Measurements from ENCODE around the gene PNPLA8.
"Not testable (repeated sequence)": the region's sequence is repeated elsewhere in the genome, so short reads cannot be mapped to it uniquely, and the experiment has no call there.

Gene PNPLA8

DNA sequence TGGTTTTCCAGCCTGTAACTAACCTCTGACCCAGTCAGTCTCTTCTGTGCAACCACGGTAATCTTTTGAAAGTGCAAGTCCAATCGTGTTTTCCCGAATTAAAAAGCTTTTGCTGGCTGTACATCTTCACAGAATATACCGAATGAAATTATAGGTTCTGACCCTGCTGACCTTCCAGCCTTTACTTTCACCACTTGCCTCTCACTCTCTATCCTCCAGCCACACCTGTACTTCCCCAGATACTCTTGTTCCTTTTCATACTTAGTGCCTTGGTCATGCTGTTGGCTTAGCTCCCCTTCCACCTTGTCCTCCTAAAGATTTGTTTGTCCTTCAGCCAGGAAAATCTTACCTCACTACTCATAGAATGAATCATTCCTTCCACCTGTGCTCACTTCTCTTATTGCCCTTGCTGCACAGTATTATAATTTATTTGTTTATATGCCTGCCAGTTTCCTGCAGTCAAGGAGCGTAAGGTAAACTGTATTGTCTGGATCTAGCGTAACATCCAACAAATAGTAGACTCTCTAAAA lies 2.3 kb upstream of the PNPLA8 start:
- DNase-seq (ENCODE audit: low read depth): no peak

DNA sequence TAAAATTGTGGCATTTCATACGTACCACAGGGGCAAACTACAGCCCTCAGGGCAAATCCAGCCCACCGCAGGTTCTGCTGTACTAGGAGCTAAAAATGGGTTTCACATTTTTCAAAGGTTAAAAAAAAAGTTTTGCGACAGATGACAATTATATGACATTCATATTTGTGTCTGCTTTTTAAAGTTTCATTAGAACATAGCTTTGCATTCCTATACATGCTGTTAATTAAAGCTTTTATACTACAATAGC lies 758 bp upstream of the PNPLA8 start:
- no peak for DNase-seq (ENCODE audit: low read depth)

DNA sequence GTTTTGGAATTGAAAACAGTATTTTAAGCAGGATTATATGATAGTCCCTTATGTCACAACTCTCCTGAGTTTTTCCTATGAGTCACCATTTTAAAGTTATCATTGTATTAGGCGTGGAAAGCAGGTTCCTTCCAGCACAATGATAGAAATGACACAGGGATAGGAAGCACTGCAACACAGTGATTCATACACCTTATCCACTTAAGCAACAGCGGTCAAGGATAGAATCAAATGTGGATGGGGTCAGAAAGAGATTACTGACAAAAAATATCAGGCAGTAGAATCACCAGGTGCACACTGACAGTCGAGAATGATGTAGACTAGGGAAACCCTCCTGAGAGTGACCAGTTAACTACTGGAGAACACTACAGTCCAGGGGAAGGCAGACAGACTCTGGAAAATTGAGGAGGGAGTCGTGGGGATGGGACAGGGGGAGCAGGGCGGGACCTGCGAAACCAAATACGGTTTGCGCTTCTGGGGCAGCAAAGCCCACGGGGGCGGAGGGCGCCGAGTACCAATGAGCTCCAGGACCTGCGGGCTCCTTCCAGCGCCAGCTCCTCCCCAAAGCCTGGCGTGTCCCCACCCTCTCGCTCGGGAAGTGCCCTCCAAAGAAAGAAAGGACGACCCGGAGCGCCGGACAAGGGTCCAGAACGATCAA lies 479 bp downstream of the PNPLA8 start:
- DNase-seq (ENCODE audit: low read depth): peak; percentile 54

DNA sequence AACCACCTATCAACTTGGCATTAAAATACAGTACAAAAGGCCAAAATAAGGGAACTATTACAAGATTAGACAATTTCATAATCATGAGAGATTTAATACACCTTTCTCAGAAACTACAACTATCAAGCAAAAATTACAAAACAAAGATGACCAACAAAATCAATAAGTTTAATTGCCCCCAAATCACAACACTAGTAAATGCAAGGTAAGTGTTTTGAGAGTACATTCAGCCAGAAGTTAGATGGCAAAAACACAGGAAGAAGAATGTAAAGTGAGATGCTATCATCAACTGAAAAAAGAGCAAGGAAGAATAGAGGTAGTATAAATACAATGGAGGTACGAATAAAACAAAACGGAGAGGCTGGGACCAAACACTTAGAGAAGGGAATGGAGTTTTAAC lies 3.2 kb downstream of the PNPLA8 start:
- DNase-seq (ENCODE audit: low read depth): no peak

DNA sequence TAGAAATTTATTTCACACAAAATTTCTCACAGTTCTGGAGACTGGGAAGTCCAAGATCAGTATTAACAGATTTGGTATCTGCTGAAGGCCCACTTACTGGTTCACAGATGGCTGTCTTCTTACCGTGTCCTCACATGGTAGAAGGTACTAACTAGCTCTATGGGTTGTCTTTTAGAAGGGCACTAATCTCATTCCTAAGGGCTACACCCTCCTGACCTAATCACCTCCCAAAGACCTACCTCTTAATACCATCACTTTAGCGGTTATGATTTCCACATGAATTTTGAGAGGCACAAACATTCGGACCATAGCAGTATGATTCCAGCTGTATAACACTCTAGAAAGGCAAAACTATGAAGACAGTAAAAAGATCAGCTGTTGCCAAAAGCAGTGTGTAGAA lies 8.0 kb downstream of the PNPLA8 start:
- DNase-seq (ENCODE audit: low read depth): no peak

DNA sequence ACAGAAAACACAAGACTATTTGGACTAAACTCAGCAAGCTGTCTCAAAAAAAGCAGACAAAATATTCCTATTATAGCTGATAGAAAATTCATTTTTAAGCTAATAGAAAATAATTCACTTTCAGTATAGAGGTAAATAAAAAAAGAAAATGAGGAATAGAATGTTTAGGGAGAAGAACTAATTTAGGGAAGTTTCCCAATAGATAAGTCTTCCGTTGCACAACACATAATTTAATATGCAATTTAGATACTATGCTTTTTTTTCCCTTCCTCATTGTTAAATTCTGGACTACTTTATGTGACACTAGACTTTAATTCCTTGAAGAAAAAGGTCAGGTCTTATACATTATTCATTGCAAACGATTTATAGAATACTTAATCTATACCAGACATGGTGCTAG lies 10.3 kb downstream of the PNPLA8 start:
- DNase-seq (ENCODE audit: low read depth): no peak

DNA sequence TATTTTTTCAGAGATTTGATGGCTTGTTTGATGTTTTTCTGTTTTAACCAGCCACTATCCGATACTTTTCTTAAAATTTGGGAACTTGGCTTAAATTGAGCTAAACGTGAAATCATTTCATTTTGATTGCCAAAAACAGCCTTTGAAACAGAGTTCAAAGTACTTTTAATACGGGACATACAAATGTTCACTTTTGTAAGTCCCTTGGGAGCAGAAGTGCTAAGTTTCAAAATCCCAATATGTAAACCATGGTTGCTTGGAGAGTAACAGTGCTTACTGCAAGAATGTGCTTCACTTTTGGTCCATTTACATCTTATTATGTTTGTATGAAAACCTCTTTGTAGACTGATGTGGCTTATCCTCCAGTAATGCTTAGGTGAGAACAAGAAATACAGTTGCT lies 10.9 kb downstream of the PNPLA8 start:
- DNase-seq (ENCODE audit: low read depth): no peak

DNA sequence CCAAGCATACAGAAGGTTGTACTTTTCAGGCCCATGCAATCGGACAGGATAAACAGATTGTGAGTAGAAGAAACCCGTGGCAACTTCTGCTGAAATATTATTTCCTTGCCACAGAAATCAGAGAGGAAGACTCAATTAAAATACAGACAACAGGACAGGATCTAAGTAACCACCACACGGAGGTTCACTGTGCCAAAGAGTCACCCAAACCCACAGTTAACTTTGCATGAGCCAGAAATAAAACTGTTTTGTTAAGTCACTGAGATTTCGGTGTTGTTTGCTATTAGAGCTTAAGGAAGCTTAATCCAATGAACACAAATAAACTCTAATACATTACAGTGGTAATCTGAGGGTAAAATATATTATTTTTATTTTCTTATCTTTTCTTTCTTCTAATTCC lies 14.0 kb downstream of the PNPLA8 start:
- no peak for DNase-seq (ENCODE audit: low read depth)

DNA sequence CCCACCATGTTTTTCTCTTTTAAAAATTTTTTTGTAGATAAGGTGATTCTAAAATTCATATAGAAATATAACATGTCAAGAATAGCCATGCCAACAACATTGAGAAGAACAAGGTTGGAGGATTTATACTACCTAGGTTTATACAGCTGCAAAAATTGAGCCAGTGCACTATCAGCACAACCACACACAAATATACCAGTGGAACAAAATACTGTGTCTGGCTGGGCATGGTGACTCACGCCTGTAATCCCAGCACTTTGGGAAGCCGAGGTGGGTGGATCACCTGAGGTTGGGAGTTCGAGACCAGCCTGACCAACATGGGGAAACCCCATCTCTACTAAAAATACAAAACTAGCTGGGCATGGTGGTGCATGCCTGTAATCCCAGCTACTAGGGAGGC lies 21.4 kb downstream of the PNPLA8 start:
- DNase-seq (ENCODE audit: low read depth): not testable (repeated sequence)

DNA sequence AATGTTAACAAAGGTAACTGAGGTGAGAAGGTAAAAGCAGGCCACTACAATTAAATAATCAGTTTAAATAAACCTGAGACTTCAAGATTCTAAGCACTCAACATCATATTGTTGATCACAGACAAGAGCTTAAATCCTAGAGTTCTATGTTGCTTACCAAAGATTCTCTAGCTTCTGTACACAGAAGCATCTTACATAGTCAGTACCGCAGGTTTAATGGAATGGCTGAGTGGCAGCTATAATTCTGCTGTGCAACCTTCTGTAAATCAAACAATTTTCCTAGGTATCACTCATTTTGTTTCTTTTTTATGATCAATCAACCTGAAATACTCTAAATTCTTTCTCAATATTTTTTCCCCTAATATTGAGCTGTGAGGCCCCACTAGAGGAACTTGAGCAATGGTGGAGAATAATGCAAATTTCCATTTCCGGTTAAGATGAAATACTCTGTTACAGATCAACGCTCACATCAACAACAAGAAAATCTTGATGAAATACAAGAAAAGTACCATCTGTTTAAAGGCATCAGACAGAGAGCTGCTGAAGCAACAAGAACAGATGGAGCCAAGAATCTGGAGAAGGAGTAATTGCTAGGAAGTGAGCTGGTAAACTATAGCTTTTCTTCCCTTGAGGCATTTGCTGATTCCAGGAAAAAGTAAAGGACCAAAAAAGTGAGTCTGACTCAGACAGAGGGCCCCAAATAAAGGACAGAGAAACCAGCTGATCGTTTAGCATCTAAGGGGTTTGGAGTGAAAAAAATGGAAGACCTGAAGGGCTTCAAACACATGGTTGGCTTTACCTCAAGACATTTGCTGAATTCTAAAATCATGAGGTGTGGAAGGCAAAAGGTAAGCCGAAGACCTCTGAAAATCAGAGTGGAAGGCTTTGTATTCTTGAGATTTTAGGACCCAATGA lies 22.6 kb downstream of the PNPLA8 start:
- DNase-seq (ENCODE audit: low read depth): no peak

DNA sequence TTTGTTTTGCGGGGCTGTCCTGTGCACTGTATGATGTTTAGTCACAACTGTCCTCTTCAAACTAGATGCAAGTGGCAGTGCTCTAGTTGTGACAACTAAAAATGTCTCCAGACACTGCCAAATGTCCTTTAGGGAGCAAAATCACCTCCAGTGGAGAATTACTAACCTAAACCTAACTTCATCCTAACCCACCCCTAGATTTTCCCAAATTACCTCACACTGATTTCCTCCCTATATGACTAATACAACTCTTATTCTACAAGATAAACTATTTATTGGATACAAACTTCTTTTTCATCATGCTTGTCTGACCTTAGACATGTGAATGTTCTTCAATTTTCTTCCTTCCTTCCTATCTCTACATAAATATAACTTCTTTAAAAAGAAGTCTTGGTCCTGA lies 26.4 kb downstream of the PNPLA8 start:
- no peak for DNase-seq (ENCODE audit: low read depth)

DNA sequence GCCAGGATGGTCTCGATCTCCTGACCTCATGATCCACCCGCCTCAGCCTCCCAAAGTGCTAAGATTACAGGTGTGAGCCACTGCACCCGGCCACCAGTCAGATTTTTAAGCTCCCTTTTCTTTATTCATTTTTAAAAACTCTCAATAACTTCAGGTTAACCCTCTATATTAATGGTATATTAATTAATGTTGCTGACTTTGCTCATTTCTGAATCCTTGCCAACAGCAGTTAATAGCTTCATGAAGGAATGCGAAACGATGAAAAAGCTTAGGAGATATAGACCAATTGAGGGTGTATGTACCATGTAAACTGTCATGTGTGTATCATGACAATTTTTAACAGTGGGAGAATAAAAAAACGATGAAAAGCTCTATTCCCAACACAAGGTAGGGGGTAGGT lies 27.5 kb downstream of the PNPLA8 start:
- no peak for DNase-seq (ENCODE audit: low read depth)

DNA sequence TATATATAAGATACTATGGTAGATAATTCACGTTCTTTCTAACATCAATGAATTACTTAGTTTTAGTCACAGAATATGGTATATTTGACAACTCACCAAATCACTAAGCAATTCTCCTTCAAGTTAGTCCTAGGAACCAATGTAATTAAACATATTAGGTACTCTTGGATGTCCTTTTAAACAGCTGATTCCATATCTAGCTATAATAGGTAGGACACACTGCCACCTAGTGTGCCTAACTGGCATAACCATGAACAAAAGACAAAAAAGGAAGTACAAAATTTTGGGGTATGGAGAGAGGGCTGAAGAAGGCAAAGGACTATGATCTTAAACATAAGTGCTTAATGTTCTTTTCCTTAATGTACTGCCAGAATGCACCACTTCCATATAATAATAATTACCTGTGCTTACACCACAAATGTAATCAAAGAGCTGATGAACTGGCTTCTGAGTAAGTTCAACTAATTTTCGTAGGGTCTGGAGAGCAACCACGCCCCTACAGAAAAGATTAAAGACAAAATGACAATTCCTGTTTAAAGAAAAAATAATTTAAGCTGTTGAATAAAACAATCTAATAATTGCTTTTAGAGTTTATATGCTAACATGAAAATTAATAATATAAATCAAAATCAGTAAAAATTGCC lies 28.7 kb downstream of the PNPLA8 start:
- no peak for DNase-seq (ENCODE audit: low read depth)

DNA sequence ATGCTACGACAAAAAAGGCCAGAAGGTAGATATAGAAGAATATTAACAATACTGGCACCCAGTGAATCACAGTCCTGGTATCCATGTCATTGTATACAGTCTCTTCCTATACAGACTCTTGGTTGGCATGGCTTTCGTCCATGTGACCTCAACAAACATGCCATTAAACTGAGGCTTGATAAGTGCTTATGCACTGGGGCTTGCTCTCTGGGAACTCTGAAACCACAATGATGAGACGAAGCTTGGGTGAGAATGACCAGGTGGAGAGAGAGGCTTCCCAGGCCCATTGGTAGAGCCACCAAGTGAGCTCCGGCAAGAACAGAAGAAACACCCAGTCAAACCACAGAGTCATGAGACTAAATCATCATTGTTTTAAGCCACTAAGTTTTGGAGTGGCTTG lies 33.2 kb downstream of the PNPLA8 start:
- DNase-seq (ENCODE audit: low read depth): no peak

DNA sequence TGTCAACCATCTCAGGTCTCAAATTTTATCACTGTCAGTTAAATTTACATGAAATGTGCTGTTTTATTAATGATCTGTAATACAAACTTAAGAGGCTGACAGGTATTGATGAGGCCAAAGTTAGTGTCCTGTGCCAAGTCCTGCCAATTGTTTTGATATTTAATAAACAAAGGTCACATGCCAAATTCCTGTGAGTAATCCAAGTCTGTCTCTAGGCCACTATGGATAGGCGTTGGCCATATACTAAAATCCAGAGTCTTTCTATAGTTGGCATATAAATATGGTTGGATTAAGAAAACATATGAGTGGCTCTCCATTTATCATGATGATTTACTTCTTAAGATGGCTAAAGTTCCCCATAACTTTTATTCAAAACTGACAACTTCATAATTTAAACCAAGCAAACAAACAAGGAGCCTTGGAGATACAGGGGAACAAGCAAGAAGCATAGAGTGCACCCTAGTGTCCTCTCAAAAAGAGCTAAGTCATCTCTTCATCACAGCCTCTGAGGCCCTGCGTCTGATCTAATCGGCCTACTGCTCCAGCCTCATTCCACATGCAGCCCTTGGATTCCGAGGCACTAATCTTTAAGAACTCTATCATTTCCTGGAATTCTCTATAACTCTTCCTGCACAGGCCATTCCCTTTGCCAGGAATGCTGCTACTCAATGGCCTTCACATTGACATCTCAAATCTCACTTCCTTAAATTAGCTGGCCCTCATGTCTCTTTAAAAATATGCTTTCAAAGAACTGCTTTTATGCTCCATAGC lies 37.0 kb downstream of the PNPLA8 start:
- DNase-seq (ENCODE audit: low read depth): no peak

DNA sequence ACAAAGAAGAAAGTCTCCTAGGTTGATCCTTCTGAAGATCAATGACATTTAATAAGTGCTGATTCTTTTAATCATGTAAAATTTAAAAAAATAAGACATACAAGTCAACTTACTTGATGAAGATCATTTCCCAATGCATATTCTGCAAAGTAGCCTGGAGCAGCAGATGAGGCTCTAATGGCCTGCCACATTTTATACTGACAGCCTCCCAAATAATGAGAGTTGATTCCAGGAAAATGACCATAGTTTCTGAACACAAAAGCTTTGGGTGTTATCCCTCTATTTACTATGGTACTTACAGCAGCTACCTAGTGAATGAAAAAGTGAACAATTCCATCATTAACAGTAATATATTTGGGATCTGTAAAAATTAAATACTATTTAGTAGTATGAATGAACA lies 38.3 kb downstream of the PNPLA8 start:
- DNase-seq (ENCODE audit: low read depth): no peak

DNA sequence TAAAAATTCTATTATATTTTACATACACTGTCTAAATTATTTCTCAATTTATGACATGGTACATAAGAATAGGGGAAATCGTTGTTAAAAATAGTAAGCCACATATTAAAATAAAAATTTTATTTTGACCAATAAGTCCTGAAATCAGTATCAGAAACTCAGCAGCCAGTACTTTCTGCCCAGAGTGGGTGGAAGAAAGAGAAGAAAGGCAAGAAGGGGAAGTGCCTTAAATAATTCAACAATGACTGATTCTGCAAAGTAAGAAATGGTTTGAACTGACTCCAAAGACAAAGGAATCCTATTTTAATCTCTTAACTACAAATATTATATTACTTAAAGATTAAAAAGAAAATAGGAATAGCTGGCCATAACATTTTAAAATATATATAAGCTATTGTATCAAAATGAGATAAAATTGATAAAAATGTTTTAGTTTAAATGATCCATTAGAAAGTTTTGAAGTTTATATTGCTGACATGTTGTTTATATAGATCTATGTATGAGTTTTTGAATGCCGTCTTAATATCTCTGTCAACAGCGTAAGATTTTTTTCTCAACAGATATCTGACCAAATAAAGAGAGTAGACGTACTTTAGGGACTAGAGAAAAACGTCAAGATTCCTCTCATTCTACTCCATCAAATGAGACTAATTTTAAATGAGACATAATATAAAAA lies 39.5 kb downstream of the PNPLA8 start:
- no peak for DNase-seq (ENCODE audit: low read depth)

DNA sequence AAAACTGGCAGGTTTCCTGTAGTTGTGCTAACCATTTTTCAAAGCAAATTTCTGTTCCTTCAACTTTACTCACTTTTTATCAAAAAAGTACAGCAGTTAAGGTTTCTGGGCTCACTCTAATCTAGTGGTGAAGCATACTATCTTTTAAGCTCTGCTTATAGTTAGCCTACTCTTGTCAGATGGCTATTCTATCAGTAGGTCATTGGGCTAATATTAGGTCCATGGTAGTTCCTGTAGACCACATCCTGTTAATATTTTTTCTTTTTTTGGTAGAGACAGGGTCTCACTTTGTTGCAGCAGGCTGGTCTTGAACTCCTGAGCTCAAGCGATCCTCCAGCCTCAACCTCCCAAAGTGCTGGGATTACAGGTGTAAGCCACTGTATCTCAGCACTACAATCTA lies 41.8 kb downstream of the PNPLA8 start:
- DNase-seq (ENCODE audit: low read depth): no peak

DNA sequence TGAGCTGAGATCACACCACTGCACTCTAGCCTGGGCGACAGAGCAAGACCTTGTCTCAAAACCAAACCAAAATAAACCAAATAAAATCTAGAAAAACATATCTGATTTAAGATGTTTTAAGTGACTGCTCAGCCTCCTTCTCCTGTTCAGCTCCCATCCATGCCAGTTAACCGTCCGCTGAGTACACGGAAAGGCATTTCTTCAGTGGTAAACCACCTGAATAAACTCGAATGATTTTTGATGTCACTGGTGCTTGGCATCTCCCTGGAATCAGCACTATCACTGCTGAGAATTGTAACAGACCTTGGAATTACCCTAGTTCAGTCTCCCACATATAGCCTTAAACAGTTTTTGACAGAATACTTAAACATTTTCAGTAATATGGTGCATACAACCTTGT lies 45.6 kb downstream of the PNPLA8 start:
- DNase-seq (ENCODE audit: low read depth): no peak

DNA sequence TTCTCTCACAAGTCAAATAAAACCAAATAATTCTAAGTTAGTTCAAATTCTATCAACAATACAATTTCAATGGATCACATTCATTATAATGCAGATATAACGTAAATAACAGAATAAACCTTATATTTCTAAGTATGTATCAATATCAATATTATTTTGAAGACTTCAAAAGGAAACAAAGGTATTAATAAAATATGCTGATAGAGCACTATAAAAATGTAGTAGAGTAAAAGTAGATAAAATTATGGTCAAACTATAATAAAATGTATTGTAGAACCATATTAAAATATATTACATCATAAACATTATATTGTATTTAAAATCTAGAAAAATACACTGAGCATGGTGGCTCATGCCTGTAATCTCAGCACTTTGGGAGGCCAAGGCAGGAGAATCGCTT lies 46.2 kb downstream of the PNPLA8 start:
- no peak for DNase-seq (ENCODE audit: low read depth)

DNA sequence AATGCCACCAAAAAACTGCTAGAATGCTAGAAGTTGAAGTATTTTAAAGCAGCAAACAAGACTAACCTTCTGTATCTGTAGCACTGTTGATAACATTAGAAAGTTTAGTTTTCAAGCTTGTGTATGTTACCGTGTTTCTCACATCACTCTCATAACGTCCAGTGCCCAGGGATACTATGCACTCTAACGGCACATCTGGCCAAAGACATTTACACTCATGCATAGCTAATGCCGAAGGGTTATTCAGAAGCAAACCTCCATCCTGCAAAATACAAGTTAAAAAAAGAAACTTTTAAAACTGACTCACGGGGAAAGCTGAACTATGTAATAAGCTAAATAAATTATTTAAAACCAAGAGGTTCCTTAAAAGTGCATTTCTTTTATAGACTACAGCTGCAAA lies 46.8 kb downstream of the PNPLA8 start:
- DNase-seq (ENCODE audit: low read depth): no peak

DNA sequence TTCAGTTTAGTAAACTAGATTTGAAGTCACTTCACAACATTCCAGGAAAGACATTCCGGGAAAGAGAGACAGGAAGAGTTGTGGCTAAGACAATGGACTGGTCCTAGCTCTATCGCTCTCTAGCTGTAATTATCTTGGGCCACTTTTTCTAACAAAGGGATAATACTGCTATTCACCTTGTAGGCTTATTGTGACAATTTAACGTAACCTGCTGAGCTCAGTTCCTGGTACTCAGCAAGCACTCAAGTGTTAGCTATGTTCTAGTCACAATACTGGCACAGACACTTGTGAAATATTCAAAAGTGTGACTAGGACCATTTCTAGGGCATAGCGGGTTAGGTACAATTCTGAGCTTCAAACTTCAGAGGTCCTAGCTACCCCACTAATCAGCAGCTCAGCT lies 57.7 kb downstream of the PNPLA8 start:
- DNase-seq (ENCODE audit: low read depth): no peak
